H9 (cell line): ENCODE data around the gene CCDC149. TPM values are rescaled to one million over a fixed set of nuclear protein-coding genes. Genes with fewer than 3 reads are reported as not detected.

Experiments
- DNase-seq: peaks from one replicate; pipeline ENCODE4 v3.0.0-alpha.2; 2017
- H2AFZ ChIP-seq: one replicate; pipeline ENCODE4 v1.6.1; 2013; ENCODE audit warnings: mild to moderate bottlenecking, low read length, control low read depth, moderate library complexity
- H2AK5ac ChIP-seq: 2 replicates; pipeline ENCODE4 v1.6.1; 2013; ENCODE audit warnings: low read length, control low read depth, mixed read lengths; ENCODE audit not compliant: insufficient read length
- H2BK120ac ChIP-seq: one replicate; pipeline ENCODE4 v1.6.1; 2013; ENCODE audit warnings: low read depth, mild to moderate bottlenecking, low read length, control low read depth, inconsistent platforms; ENCODE audit not compliant: poor library complexity, severe bottlenecking
- H2BK12ac ChIP-seq: 2 replicates; pipeline ENCODE4 v1.6.1; 2013; ENCODE audit warnings: low read length, control low read depth, mixed read lengths, low read depth; ENCODE audit not compliant: insufficient read length
- H2BK15ac ChIP-seq: 2 replicates; pipeline ENCODE4 v1.6.1; 2013; ENCODE audit warnings: low read depth, low read length, control low read depth
- H2BK20ac ChIP-seq: one replicate; pipeline ENCODE4 v1.6.1; 2013; ENCODE audit warnings: low read depth, mild to moderate bottlenecking, low read length, control low read depth, inconsistent platforms; ENCODE audit not compliant: poor library complexity, severe bottlenecking
- H2BK5ac ChIP-seq: 2 replicates; pipeline ENCODE4 v1.6.1; 2013; ENCODE audit warnings: low read length, control low read depth, mixed read lengths; ENCODE audit not compliant: insufficient read length
- H3K14ac ChIP-seq: 2 replicates; pipeline ENCODE4 v1.6.1; 2013; ENCODE audit warnings: low read length, control low read depth; ENCODE audit not compliant: insufficient read depth
- H3K18ac ChIP-seq: 2 replicates; pipeline ENCODE4 v1.6.1; 2013; ENCODE audit warnings: low read depth, mild to moderate bottlenecking, mixed read lengths, low read length, control low read depth; ENCODE audit not compliant: insufficient read length
- H3K23ac ChIP-seq: 2 replicates; pipeline ENCODE4 v1.6.1; 2013; ENCODE audit warnings: low read length, control low read depth, mixed read lengths, low read depth; ENCODE audit not compliant: insufficient read length
- H3K23me2 ChIP-seq: 2 replicates; pipeline ENCODE4 v1.6.1; 2013; ENCODE audit warnings: low read depth, mild to moderate bottlenecking, mixed read lengths, low read length, control low read depth; ENCODE audit not compliant: insufficient read length, poor library complexity, severe bottlenecking
- H3K27ac ChIP-seq: 2 replicates; pipeline ENCODE4 v1.5.1; 2013; ENCODE audit warnings: low read length, control low read depth, mixed read lengths, low read depth; ENCODE audit not compliant: insufficient read length
- H3K27me3 ChIP-seq: 2 replicates; pipeline ENCODE4 v1.6.1; 2013; ENCODE audit warnings: low read length, control low read depth, inconsistent platforms; ENCODE audit not compliant: insufficient read depth
- H3K4ac ChIP-seq: 2 replicates; pipeline ENCODE4 v1.6.1; 2013; ENCODE audit warnings: low read depth, mild to moderate bottlenecking, control low read depth, inconsistent platforms, low read length, moderate library complexity
- H3K4me1 ChIP-seq: 2 replicates; pipeline ENCODE4 v1.6.1; 2013; ENCODE audit warnings: low read length, control low read depth, inconsistent platforms; ENCODE audit not compliant: insufficient read depth
- H3K4me2 ChIP-seq: 2 replicates; pipeline ENCODE4 v1.6.1; 2013; ENCODE audit warnings: low read length, control low read depth, mixed read lengths; ENCODE audit not compliant: insufficient read length, insufficient read depth
- H3K56ac ChIP-seq: 2 replicates; pipeline ENCODE4 v1.6.1; 2013; ENCODE audit warnings: low read depth, mild to moderate bottlenecking, mixed read lengths, low read length, control low read depth; ENCODE audit not compliant: insufficient read length
- H3K79me1 ChIP-seq: 2 replicates; pipeline ENCODE4 v1.6.1; 2013; ENCODE audit warnings: low read depth, mild to moderate bottlenecking, moderate library complexity, low read length, control low read depth, inconsistent platforms; ENCODE audit not compliant: insufficient read depth, poor library complexity, severe bottlenecking
- H3K79me2 ChIP-seq: 2 replicates; pipeline ENCODE4 v1.6.1; 2013; ENCODE audit warnings: low read length, control low read depth, inconsistent platforms; ENCODE audit not compliant: insufficient read depth
- H3K9ac ChIP-seq: 2 replicates; pipeline ENCODE4 v1.6.1; 2013; ENCODE audit warnings: low read length, control low read depth, mixed read lengths; ENCODE audit not compliant: insufficient read length; ENCODE audit errors: extremely low read depth
- H3K9me3 ChIP-seq: one replicate; pipeline ENCODE4 v1.6.1; 2013; ENCODE audit warnings: low read depth, low read length, inconsistent platforms; ENCODE audit not compliant: control insufficient read depth
- H3T11ph ChIP-seq: one replicate; pipeline ENCODE4 v1.6.1; 2013; ENCODE audit warnings: mild to moderate bottlenecking, low read length, control low read depth, inconsistent platforms
- H4K20me1 ChIP-seq: one replicate; pipeline ENCODE4 v1.6.1; 2013; ENCODE audit not compliant: control insufficient read depth, insufficient read length, insufficient read depth
- H4K5ac ChIP-seq: 2 replicates; pipeline ENCODE4 v1.6.1; 2013; ENCODE audit warnings: low read depth, mild to moderate bottlenecking, mixed read lengths, low read length, control low read depth; ENCODE audit not compliant: insufficient read length
- H4K8ac ChIP-seq: replicated peaks from 2 replicates; pipeline ENCODE4 v1.6.1; 2013; ENCODE audit warnings: low read length, control low read depth, mixed read lengths, low read depth; ENCODE audit not compliant: insufficient read length
- H4K91ac ChIP-seq: 2 replicates; pipeline ENCODE4 v1.6.1; 2013; ENCODE audit warnings: low read depth, mild to moderate bottlenecking, moderate library complexity, mixed read lengths, low read length, control low read depth; ENCODE audit not compliant: insufficient read length
- H3K27ac Mint-ChIP-seq, 3 experiments: 2 replicates in 2 of 3; 3 replicates in 1 of 3; pipeline ENCODE4 v1.8.0; 2020 to 2021; ENCODE audit warnings: mixed read lengths in 3 of 3, mild to moderate bottlenecking in 1 of 3, moderate library complexity in 1 of 3
- H3K27me3 Mint-ChIP-seq: 2 replicates; pipeline ENCODE4 v1.8.0; 2021; ENCODE audit warnings: low read depth, mild to moderate bottlenecking, moderate library complexity, mixed read lengths
- H3K36me3 Mint-ChIP-seq, 3 experiments: 2 replicates in 2 of 3; 3 replicates in 1 of 3; pipeline ENCODE4 v1.8.0; 2020 to 2021; ENCODE audit warnings: low read depth in 3 of 3, mixed read lengths in 3 of 3; ENCODE audit not compliant: insufficient read depth in 1 of 3
- H3K4me1 Mint-ChIP-seq, 2 experiments: 2 replicates each; pipeline ENCODE4 v1.8.0; 2020; ENCODE audit warnings: mixed read lengths in 2 of 2
- H3K4me3 Mint-ChIP-seq, 2 experiments: 2 replicates in 1 of 2; 3 replicates in 1 of 2; pipeline ENCODE4 v1.8.0; 2020 to 2021; ENCODE audit warnings: mild to moderate bottlenecking in 2 of 2, mixed read lengths in 2 of 2, moderate library complexity in 1 of 2
- H3K9me3 Mint-ChIP-seq, 2 experiments: 2 replicates in 1 of 2; 3 replicates in 1 of 2; pipeline ENCODE4 v1.8.0; 2020; ENCODE audit warnings: mild to moderate bottlenecking in 2 of 2, mixed read lengths in 2 of 2, moderate library complexity in 1 of 2
- CTCF ChIP-seq: fragments of 200-600 bp; sonication (generic); conservative IDR thresholded peaks from 3 replicates; pipeline ENCODE4 v1.8.0; 2021; ENCODE audit warnings: antibody characterized with exemption, mild to moderate bottlenecking
- WGBS: extraction: QIAGEN DNeasy Blood & Tissue Kit; methylation state at CpG from one replicate; pipeline ENCODE4 v1.1.7; 2013; ENCODE audit warnings: missing lambda C conversion rate, low lambda C conversion rate, mixed read lengths; ENCODE audit not compliant: insufficient read length; ENCODE audit errors: extremely low coverage; 5-methylcytosine and 5-hydroxymethylcytosine counted together
- total RNA-seq: library from RNA; stranded (reverse); gene quantifications from 2 replicates; pipeline ENCODE4 v1.2.1, GENCODE V29; 2021

Gene CCDC149
- total RNA-seq, 1 experiment from 2014 or later = 4.5 TPM

- Histone ChIP-seq H3K4me1 (0 out of 2 replicates have a peak, but pooled peaks cover 3% of the 10 kb centered on the region), H3K4ac (no peak overlapping the region), H4K91ac (no peak overlapping the region), H4K8ac (no peak overlapping the region), H2BK15ac (no peak overlapping the region), H3K23me2 (no peaks in the 10 kb centered on the region), H3K79me1 (no peaks in the 10 kb centered on the region), H2AFZ (no peak overlapping the region), H3K27me3 (no peaks in the 10 kb centered on the region), H3K4me2 (no peak overlapping the region), H2AK5ac (no peak overlapping the region), H3K9ac (no peak overlapping the region), H4K5ac (no peak overlapping the region), H3K23ac (no peak overlapping the region), H2BK5ac (no peak overlapping the region), H3K56ac (no peak overlapping the region), H2BK120ac (no peak overlapping the region), H3K79me2 (no peaks in the 10 kb centered on the region), H2BK12ac (no peak overlapping the region), H3K27ac (no peak overlapping the region), H2BK20ac (no peak overlapping the region), H4K20me1 (no peaks in the 10 kb centered on the region), H3K18ac (no peak overlapping the region), H3K9me3 (no peaks in the 10 kb centered on the region), H3T11ph (no peak overlapping the region), H3K14ac (no peak overlapping the region)
- peaks cover 23 to 28% of the 10 kb centered on the region in 2 experiments for H3K4me1 Mint-ChIP-seq
- no peaks in the 10 kb centered on the region for H3K9me3 Mint-ChIP-seq
- peaks cover 5% of the 10 kb centered on the region for H3K27me3 Mint-ChIP-seq
- TF ChIP-seq CTCF = no peak
- no CpG with 5 or more reads among the region's 1 CpG for WGBS
- no peak for DNase-seq
- H3K27ac Mint-ChIP-seq = no peak overlapping the region
- no peak overlapping the region for H3K4me3 Mint-ChIP-seq
- H3K36me3 Mint-ChIP-seq = no peaks in the 10 kb centered on the region; a peak in 1 of 7 replicates
Observed at GRCh38 chr4:24850674-24851073, 62.2 kb downstream of the CCDC149 start.
